GM12878 (cell line): ENCODE data around the gene CASTOR1. TPM values are rescaled to one million over a fixed set of nuclear protein-coding genes. Genes with fewer than 3 reads are reported as not detected.

Experiments
- BHLHE40 ChIP-seq, 2 experiments: fragments of 450-650 bp in 1 of 2; IDR thresholded peaks; 2 replicates each; pipeline ENCODE4 v1.6.1; 2011 to 2017; ENCODE audit warnings: low read depth in 2 of 2, borderline replicate concordance in 1 of 2, improper control_type of control experiment in 1 of 2, low read length in 1 of 2, mild to moderate bottlenecking in 1 of 2
- CEBPB ChIP-seq, 2 experiments: fragments of 150-350 bp in 1 of 2; IDR thresholded peaks; 2 replicates each; pipeline ENCODE4 v1.6.1; 2012 to 2014; ENCODE audit warnings: low read depth in 2 of 2, low read length in 2 of 2, borderline replicate concordance in 1 of 2, inconsistent platforms in 1 of 2
- DPF2 ChIP-seq: fragments of 450-650 bp; IDR thresholded peaks from 2 replicates; pipeline ENCODE4 v1.6.1; 2017; ENCODE audit warnings: mild to moderate bottlenecking
- FOXM1 ChIP-seq: IDR thresholded peaks from 2 replicates; pipeline ENCODE4 v1.6.1; 2012; ENCODE audit warnings: low read depth, mild to moderate bottlenecking, inconsistent platforms, low read length, moderate library complexity
- IKZF1 ChIP-seq: fragments of 450-650 bp; conservative IDR thresholded peaks from 2 replicates; pipeline ENCODE4 v1.6.1; 2017; ENCODE audit warnings: antibody characterized with exemption, mild to moderate bottlenecking
- JUNB ChIP-seq: IDR thresholded peaks from 2 replicates; pipeline ENCODE4 v1.6.1; 2016; ENCODE audit warnings: antibody characterized with exemption, mild to moderate bottlenecking
- MEF2A ChIP-seq: IDR thresholded peaks from 2 replicates; pipeline ENCODE4 v1.6.1; 2011; ENCODE audit warnings: low read depth, mild to moderate bottlenecking, low read length, moderate library complexity; ENCODE audit not compliant: insufficient read depth
- MTA2 ChIP-seq: fragments of 450-650 bp; IDR thresholded peaks from 2 replicates; pipeline ENCODE4 v1.6.1; 2016; ENCODE audit warnings: low read depth, mild to moderate bottlenecking, moderate library complexity
- MTA3 ChIP-seq: IDR thresholded peaks from 2 replicates; pipeline ENCODE4 v1.6.1; 2012; ENCODE audit warnings: low read length, inconsistent platforms, borderline replicate concordance
- PAX5 ChIP-seq: IDR thresholded peaks from 2 replicates; pipeline ENCODE4 v1.6.1; 2011; ENCODE audit warnings: low read depth, low read length, borderline replicate concordance
- PKNOX1 ChIP-seq: fragments of 450-650 bp; IDR thresholded peaks from 2 replicates; pipeline ENCODE4 v1.6.1; 2016; ENCODE audit warnings: mild to moderate bottlenecking
- RELA ChIP-seq: fragments of 450-650 bp; IDR thresholded peaks from 2 replicates; pipeline ENCODE4 v1.8.0; 2014; ENCODE audit warnings: borderline replicate concordance; ENCODE audit not compliant: partially characterized antibody
- RELB ChIP-seq: fragments of 450-650 bp; IDR thresholded peaks from 2 replicates; pipeline ENCODE4 v1.6.1; 2017; ENCODE audit warnings: low read depth, mild to moderate bottlenecking, moderate library complexity
- RUNX3 ChIP-seq: IDR thresholded peaks from 2 replicates; pipeline ENCODE4 v1.6.1; 2012; ENCODE audit warnings: low read length, inconsistent platforms
- SPI1 ChIP-seq: IDR thresholded peaks from 2 replicates; pipeline ENCODE4 v1.6.1; 2011; ENCODE audit warnings: low read depth, mild to moderate bottlenecking, low read length, moderate library complexity, borderline replicate concordance; ENCODE audit not compliant: insufficient read depth
- TCF3 ChIP-seq: IDR thresholded peaks from 2 replicates; pipeline ENCODE4 v1.6.1; 2012; ENCODE audit warnings: low read depth, mild to moderate bottlenecking, low read length, borderline replicate concordance; ENCODE audit not compliant: insufficient read depth
- ZBED1 ChIP-seq: IDR thresholded peaks from 2 replicates; pipeline ENCODE4 v1.6.1; 2016; ENCODE audit warnings: borderline replicate concordance
- polyA plus RNA-seq, 11 experiments: library from polyadenylated mRNA; depleted of rRNA in 4 of 11; unstranded in 6 of 11; stranded (reverse) in 5 of 11; fragments of >200 nt; fragmentation: Nextera tagmentation in 4 of 11; fragmentation: Illumina TruSeq in 1 of 11; extraction: Ambion mirVana in 4 of 11; extraction: Trizol in 1 of 11; gene quantifications; 1 replicate in 1 of 11; 2 replicates in 10 of 11; pipeline versions ENCODE4 v1.2.1 to v1.2.3, GENCODE V29; 2011 to 2016; ENCODE audit warnings: inconsistent platforms in 2 of 11, missing spikeins in 2 of 11, low read depth in 1 of 11
- total RNA-seq, 4 experiments: library from RNA; depleted of rRNA in 3 of 4; stranded (reverse); fragments of >200 nt in 3 of 4; fragmentation: Illumina TruSeq in 1 of 4; extraction: Trizol in 1 of 4; gene quantifications; 2 replicates each; pipeline versions ENCODE4 v1.2.1 to v1.2.3, GENCODE V29; 2013 to 2021

The CASTOR1 gene
- total and polyA plus RNA-seq, 10 of the 15 experiments (the other 5 are each of a cell fraction or from before 2014, with no cell fraction given) = 0.31 to 9.1 (median 3.3) TPM

GRCh38 chr22:30314915-30315314, 25.6 kb upstream of the CASTOR1 start (continued):
- TF ChIP-seq SPI1 (peak; percentile 50; the same call in 1 of the 2 replicates), MEF2A (peak; percentile 13; the same call in 1 of the 2 replicates), RUNX3 (peak; percentile 95), TCF3 (no peak), CEBPB (IDR thresholded peaks at IDR 0.05; ENCODE audit: borderline replicate concordance in 1 of 2, low read depth in 2 of 2, low read length in 2 of 2) (no peak), RELA (peak; percentile 71), JUNB (peak; percentile 59), MTA3 (peak; percentile 46; the same call in 1 of the 2 replicates), DPF2 (peak; percentile 90), FOXM1 (peak; percentile 48; the same call in 1 of the 2 replicates), IKZF1 (peak; percentile 99), MTA2 (peak; percentile 56), ZBED1 (no peak), BHLHE40 (IDR thresholded peaks at IDR 0.05; ENCODE audit: borderline replicate concordance in 1 of 2, low read depth in 2 of 2, low read length in 1 of 2) (peak; percentile 90), PAX5 (peak; percentile 74; the same call in 1 of the 2 replicates), RELB (peak; percentile 93), PKNOX1 (no peak)
